ENCODE results near the gene KCNIP1.

GRCh38 chr5:170582644-170583330 is 79.0 kb downstream of the KCNIP1 start:
- TF ChIP-seq EZH2 (IDR thresholded peaks at IDR 0.05; ENCODE audit: borderline replicate concordance) (no peak), CTCF (IDR thresholded peaks at IDR 0.05; ENCODE audit: poor library complexity) (no peak)

Data from hepatocyte (in vitro differentiated cells).